Measurements from ENCODE around the gene ITGAE. TPM values are rescaled to one million over a fixed set of nuclear protein-coding genes. Genes with fewer than 3 reads are reported as not detected.

ITGAE gene
- total RNA-seq, 1 experiment from 2014 or later, result 14.7 TPM

GRCh38 chr17:3838206-3838605 is 37.2 kb upstream of the ITGAE start:
- CTCF ChIA-PET, result interaction anchor here (0.8 kb wide), 1 partner anchor 101 kb away, joined by 3 read pairs; no protein-coding TSS in a partner anchor
- TF ChIP-seq CTCF (IDR thresholded peaks at IDR 0.05; ENCODE audit: unreplicated experiment), result no peak
- intact Hi-C loops (cut with micrococcal nuclease; ENCODE audit: unreplicated experiment), result no loop called here
- Mint-ChIP-seq H3K27ac (ENCODE audit: unreplicated experiment) (peak overlapping the region; percentile 37), H3K9me3 (ENCODE audit: low read depth, unreplicated experiment) (no peaks in the 10 kb centered on the region), H3K27me3 (ENCODE audit: unreplicated experiment) (no peaks in the 10 kb centered on the region), H3K4me3 (ENCODE audit: low read depth, unreplicated experiment) (peak overlapping the region; percentile 26), H3K36me3 (ENCODE audit: insufficient read depth, unreplicated experiment) (peaks cover 20% of the 10 kb centered on the region), H3K4me1 (ENCODE audit: low read depth, unreplicated experiment) (peaks cover 12% of the 10 kb centered on the region)
- no TSS peak for BruUV-seq (replicated peaks)
- DNase-seq, result peak; percentile 49

- DNase-seq, result no peak
- CTCF ChIA-PET, result interaction anchor here (0.8 kb wide), 1 partner anchor 10 kb away, joined by 3 read pairs; the partner anchor contains the start of gene NCBP3
- Mint-ChIP-seq H3K9me3 (ENCODE audit: low read depth, unreplicated experiment) (no peaks in the 10 kb centered on the region), H3K4me1 (ENCODE audit: low read depth, unreplicated experiment) (peaks cover 12% of the 10 kb centered on the region), H3K27ac (ENCODE audit: unreplicated experiment) (no peak overlapping the region), H3K36me3 (ENCODE audit: insufficient read depth, unreplicated experiment) (peaks cover 18% of the 10 kb centered on the region), H3K4me3 (ENCODE audit: low read depth, unreplicated experiment) (no peak overlapping the region), H3K27me3 (ENCODE audit: unreplicated experiment) (no peaks in the 10 kb centered on the region)
- TF ChIP-seq CTCF (IDR thresholded peaks at IDR 0.05; ENCODE audit: unreplicated experiment), result no peak
- intact Hi-C loops (cut with micrococcal nuclease; ENCODE audit: unreplicated experiment), result no loop called here
- BruUV-seq (replicated peaks), result no TSS peak
These were observed 35.6 kb upstream of the ITGAE start for GRCh38 chr17:3836551-3836950.

DNA sequence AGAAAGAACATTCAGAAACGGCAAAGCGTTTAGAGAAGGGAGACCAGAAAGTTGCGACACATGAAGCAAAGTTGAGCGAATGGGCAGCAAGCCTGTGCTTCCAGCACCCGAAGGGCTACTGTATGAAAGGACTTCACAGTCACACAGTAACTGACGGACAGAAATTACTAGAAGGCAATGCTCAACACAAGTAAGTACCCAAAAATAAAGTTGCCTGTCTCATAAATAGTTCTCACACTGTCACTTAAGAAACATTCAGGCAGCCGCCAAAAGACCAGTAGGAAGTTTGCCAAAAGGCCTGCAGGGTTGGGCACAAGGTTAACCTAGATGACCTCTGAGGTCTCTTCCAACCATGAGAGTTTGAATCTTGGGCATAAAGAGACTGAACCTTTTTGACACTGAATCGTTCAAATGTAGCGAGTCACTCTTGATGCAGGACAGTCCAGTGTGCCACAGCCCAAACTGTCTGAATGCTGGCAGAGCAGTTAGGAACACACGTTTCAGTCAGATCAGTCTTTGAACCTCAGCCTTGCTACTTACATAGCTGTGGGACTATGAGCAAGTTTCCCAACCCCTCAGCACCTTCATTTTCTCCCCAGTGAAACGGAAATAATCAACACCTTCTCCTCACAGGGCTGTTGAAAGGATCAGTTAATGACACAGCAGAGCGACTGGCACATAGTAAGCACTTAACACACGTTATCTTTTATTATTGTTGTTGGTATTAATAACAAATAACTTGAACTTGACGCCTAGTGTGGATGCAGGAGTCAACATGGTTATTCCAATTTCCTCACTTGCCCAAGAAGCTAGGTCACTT is 34.6 kb upstream of the ITGAE start:
- H3K27ac Mint-ChIP-seq (ENCODE audit: unreplicated experiment), result no peak overlapping the region
- no TSS peak for BruUV-seq (replicated peaks)
- H3K9me3 Mint-ChIP-seq (ENCODE audit: low read depth, unreplicated experiment), result no peaks in the 10 kb centered on the region
- CTCF ChIA-PET, result interaction anchor here (0.5 to 0.8 kb wide), 2 partner anchors 10 to 11 kb away, joined by 3 to 10 read pairs; partner anchors contain the start of gene NCBP3
- TF ChIP-seq CTCF (IDR thresholded peaks at IDR 0.05; ENCODE audit: unreplicated experiment), result no peak
- intact Hi-C loops (cut with micrococcal nuclease; ENCODE audit: unreplicated experiment), result no loop called here
- H3K36me3 Mint-ChIP-seq (ENCODE audit: insufficient read depth, unreplicated experiment), result peaks cover 9% of the 10 kb centered on the region
- H3K4me3 Mint-ChIP-seq (ENCODE audit: low read depth, unreplicated experiment), result no peak overlapping the region
- no peak for DNase-seq
- H3K27me3 Mint-ChIP-seq (ENCODE audit: unreplicated experiment), result no peaks in the 10 kb centered on the region
- H3K4me1 Mint-ChIP-seq (ENCODE audit: low read depth, unreplicated experiment), result peaks cover 12% of the 10 kb centered on the region

DNA sequence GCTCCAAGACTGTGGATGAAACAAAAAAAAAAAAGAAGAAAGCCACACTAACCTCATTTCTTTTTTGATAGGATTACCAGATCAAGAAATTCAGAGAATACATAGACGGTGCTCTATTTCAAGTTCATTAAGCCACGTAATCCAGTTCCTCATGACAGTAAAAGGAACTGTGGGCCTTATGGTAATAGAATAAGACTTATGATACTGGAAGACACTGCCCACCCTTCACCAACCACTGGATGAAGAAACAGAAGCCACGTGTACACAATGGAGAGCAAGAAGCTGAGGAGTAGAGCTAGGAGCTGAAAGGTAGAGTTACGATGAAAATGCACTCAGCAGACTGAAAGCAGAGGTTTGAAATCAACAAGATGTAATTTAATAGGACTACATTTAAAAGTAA is 33.8 kb upstream of the ITGAE start:
- no peaks in the 10 kb centered on the region for H3K27me3 Mint-ChIP-seq (ENCODE audit: unreplicated experiment)
- no peak for DNase-seq
- no peak for TF ChIP-seq CTCF (IDR thresholded peaks at IDR 0.05; ENCODE audit: unreplicated experiment)
- no peak overlapping the region for H3K4me3 Mint-ChIP-seq (ENCODE audit: low read depth, unreplicated experiment)
- CTCF ChIA-PET, result interaction anchor here (0.5 kb wide), 1 partner anchor 11 kb away, joined by 10 read pairs; the partner anchor contains the start of gene NCBP3
- intact Hi-C loops (cut with micrococcal nuclease; ENCODE audit: unreplicated experiment), result no loop called here
- peaks cover 8% of the 10 kb centered on the region for H3K36me3 Mint-ChIP-seq (ENCODE audit: insufficient read depth, unreplicated experiment)
- peaks cover 12% of the 10 kb centered on the region for H3K4me1 Mint-ChIP-seq (ENCODE audit: low read depth, unreplicated experiment)
- no peak overlapping the region for H3K27ac Mint-ChIP-seq (ENCODE audit: unreplicated experiment)
- H3K9me3 Mint-ChIP-seq (ENCODE audit: low read depth, unreplicated experiment), result no peaks in the 10 kb centered on the region
- no TSS peak for BruUV-seq (replicated peaks)
